Mucosa of descending colon (tissue), 3 donors: ENCODE data around the gene PLEKHM3. TPM values are rescaled to one million over a fixed set of nuclear protein-coding genes. Genes with fewer than 3 reads are reported as not detected.

Experiments
- ATAC-seq: fragments of 200-7000 bp; cut with Tn5 transposase; one replicate; pipeline ENCODE4 v1.9.1; 2020; ENCODE audit warnings: mild to moderate bottlenecking, moderate library complexity
- DNase-seq, 3 donors: peaks; one replicate each; pipeline ENCODE4 v3.0.0-alpha.2; 2020
- H3K36me3 ChIP-seq: fragments of 200-600 bp; one replicate; pipeline ENCODE4 v1.8.0; 2021; ENCODE audit warnings: low read depth, mild to moderate bottlenecking
- H3K4me1 ChIP-seq: fragments of 200-600 bp; one replicate; pipeline ENCODE4 v1.8.0; 2021; ENCODE audit warnings: low read depth, mild to moderate bottlenecking
- H3K4me3 ChIP-seq: fragments of 200-600 bp; one replicate; pipeline ENCODE4 v1.8.0; 2021; ENCODE audit warnings: mild to moderate bottlenecking
- H3K9me3 ChIP-seq: fragments of 200-600 bp; one replicate; pipeline ENCODE4 v1.8.0; 2021; ENCODE audit warnings: mild to moderate bottlenecking
- intact Hi-C, 2 donors: fragments of 100-400 bp; cut with DNase I in 1 of 2; cut with micrococcal nuclease in 1 of 2; formaldehyde crosslinking; loops; one replicate each; pipeline versions ENCODE4 v1.11.0 to v1.11.1; 2022; cut with DNase I, micrococcal nuclease
- total RNA-seq, 3 donors: library from RNA; stranded (reverse); fragmentation: NEBNext Ultra II Directional in 2 of 3; extraction: Animal tissue kit (Norgen Biotek cat#: 25700) in 2 of 3; gene quantifications; one replicate each; pipeline versions ENCODE4 v1.2.1 to v1.2.4, GENCODE V29; 2021 to 2023
- TF ChIP-seq, protein P1 (sequence below): fragments of 200-600 bp; IDR thresholded peaks from one replicate; pipeline ENCODE4 v1.8.0; 2022; ENCODE audit warnings: antibody characterized with exemption, mild to moderate bottlenecking
- donor health status: DM: no; HTN: no; CAD: no; lungs with moderate emphysema.
- donor health status: DM: no; HTN: no; CAD: no.
- donor health status: DM: no; HTN: yes; CAD: no.

The PLEKHM3 gene
- total RNA-seq, 3 donors from 2014 or later: 9.7 to 21.1 (median 12.9) TPM

DNA sequence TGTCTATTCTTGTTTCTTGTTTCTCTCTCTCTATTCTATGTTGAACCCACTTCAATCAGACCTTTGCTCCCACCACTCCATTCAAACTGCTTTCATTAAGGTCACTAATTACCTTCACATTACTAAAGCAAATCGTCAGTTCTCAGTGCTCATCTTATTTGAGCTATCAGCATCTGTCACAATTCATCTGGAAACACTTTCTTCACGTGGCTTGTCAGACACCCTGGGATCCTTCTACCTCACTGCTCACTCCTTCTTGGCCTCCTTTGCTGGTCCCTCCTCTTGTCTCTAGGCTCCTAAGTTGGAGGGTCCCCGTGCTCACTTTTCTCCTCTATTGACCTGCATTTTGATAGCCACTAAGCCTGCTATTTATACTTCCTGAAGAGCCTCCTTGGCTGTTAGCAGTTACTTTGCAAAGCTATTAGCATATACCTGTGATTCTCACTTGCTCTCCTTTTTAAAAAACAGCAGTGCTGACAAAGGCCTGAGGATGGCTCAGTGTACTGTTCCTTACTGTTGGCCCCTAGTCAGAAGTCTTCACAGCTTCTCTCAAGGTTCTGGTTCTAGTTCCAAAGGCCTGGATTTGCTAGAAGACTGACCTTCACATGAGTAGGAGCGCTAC, 80.2 kb downstream of the PLEKHM3 start:
- Histone ChIP-seq H3K4me3 (no peak overlapping the region), H3K36me3 (no peaks in the 10 kb centered on the region), H3K4me1 (no peaks in the 10 kb centered on the region), H3K9me3 (no peaks in the 10 kb centered on the region)
- intact Hi-C loops: no loop called here
- ATAC-seq (no peak), DNase-seq (no peak)
- TF ChIP-seq, protein P1, sequence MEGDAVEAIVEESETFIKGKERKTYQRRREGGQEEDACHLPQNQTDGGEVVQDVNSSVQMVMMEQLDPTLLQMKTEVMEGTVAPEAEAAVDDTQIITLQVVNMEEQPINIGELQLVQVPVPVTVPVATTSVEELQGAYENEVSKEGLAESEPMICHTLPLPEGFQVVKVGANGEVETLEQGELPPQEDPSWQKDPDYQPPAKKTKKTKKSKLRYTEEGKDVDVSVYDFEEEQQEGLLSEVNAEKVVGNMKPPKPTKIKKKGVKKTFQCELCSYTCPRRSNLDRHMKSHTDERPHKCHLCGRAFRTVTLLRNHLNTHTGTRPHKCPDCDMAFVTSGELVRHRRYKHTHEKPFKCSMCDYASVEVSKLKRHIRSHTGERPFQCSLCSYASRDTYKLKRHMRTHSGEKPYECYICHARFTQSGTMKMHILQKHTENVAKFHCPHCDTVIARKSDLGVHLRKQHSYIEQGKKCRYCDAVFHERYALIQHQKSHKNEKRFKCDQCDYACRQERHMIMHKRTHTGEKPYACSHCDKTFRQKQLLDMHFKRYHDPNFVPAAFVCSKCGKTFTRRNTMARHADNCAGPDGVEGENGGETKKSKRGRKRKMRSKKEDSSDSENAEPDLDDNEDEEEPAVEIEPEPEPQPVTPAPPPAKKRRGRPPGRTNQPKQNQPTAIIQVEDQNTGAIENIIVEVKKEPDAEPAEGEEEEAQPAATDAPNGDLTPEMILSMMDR: no peak

DNA sequence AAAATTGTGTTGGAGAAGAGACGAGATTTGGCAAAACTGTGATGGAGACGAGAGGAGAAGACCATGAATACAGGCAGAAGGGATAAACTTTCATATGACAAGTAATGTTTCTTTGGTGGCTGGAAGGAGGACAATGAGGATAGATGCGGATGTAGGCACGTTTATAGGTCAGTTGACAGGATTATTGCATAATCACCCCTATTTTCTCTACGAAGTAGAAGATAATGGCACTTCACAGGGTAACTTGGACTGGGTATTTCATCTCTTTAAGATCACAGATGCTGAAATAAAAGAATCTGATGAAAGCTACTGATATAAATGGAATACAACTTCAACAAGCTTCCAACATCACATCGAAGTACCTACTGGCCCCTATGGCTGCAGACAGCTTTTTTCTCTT, 81.0 kb downstream of the PLEKHM3 start:
- DNase-seq (no peak), ATAC-seq (no peak)
- Histone ChIP-seq H3K36me3 (no peaks in the 10 kb centered on the region), H3K9me3 (no peaks in the 10 kb centered on the region), H3K4me1 (no peaks in the 10 kb centered on the region), H3K4me3 (no peak overlapping the region)
- TF ChIP-seq, protein P1: no peak
- intact Hi-C loops: no loop called here

DNA sequence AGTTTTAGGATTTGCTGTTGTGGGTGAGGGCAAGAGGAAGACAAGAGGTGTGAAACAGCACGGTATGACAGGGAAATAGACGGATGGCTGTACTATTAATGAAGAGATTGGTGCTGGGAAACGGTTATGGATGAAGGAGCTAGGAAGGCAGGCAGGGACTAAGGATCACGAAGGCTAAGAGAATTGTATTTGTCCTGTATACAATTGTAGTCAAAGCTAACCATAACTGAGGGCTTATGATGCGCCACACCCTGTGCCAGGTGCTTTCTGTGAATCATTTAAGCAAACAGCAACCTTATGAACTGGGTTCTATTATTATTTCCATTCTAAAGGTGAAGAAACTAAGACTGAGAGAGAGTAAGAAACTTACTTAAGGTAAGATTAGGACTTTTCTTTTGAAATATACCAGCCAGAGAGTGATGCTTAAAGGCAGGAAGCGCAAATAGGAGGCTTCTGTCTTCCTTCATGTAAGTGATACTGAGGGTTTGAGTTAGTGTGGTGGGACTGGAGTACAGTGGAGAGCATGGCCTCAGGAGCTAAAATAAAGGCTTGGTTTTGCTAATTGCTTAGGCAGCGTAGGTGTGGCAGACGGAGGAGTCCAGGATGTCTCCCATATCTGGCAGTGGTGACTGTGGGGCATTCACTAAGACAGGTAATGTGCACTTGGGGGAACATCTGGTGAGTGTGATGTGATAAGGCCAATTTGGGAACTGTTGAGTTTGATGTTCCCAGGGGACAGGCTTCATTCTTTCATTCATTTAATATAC, 85.8 kb downstream of the PLEKHM3 start:
- peak; percentile 96 for ATAC-seq
- intact Hi-C loops: no loop called here
- peak in 2 of 3 donors; percentile 67 to 85 for DNase-seq
- Histone ChIP-seq H3K9me3 (no peaks in the 10 kb centered on the region), H3K4me1 (peaks cover 22% of the 10 kb centered on the region), H3K4me3 (no peak overlapping the region), H3K36me3 (no peaks in the 10 kb centered on the region)
- TF ChIP-seq, protein P1: no peak

DNA sequence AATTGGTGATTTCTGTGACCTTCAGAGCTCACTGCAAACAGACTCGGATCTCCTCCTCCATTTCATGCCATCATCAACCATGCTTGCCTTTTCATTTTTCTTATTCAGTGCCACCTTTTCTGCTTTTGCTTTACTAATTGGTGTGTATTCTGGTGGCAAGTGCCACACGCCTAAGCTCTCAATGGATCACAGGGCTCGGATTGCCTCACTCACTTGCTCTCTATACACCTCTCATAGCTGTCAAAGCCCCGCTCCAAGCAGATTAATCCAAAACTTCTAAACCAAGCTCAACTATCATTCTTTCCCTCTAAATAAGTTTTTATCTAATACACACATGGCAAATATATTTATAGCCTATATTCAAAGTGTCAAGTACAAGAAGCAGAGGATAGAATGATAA, 86.4 kb downstream of the PLEKHM3 start:
- intact Hi-C loops: no loop called here
- TF ChIP-seq, protein P1: no peak
- Histone ChIP-seq H3K4me1 (peaks cover 22% of the 10 kb centered on the region), H3K4me3 (no peak overlapping the region), H3K9me3 (no peaks in the 10 kb centered on the region), H3K36me3 (no peaks in the 10 kb centered on the region)
- peak; percentile 52 for ATAC-seq
- no peak for DNase-seq

DNA sequence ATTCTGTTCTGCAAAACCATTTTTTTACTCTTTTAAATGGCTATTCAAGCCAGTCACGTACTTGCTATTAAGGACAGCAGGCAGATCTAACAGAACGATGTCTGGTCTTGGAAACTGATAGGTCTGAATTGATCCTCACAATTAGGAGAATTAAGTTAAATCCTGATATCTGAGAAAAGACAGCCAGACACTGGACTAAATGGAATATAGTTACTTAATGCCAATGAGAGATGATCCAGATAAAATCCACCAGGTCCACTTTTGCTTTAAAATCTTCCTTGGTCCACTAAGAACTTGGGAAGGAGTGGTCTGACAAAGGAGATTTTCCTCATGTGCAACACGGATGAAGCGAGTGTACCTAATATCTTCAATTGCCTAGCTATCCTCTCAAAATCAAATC, 86.9 kb downstream of the PLEKHM3 start:
- Histone ChIP-seq H3K36me3 (no peaks in the 10 kb centered on the region), H3K4me3 (no peak overlapping the region), H3K9me3 (no peaks in the 10 kb centered on the region), H3K4me1 (peaks cover 22% of the 10 kb centered on the region)
- TF ChIP-seq, protein P1: no peak
- no peak for ATAC-seq
- DNase-seq: no peak
- intact Hi-C loops: no loop called here
